CD4-positive, alpha-beta T cell treated with Interleukin-17A for 1 hour (primary cell): ENCODE results near the gene SLC24A3.

Experiments used
- DNase-seq: peaks from one replicate; pipeline ENCODE4 v3.0.0-alpha.2; 2020

The SLC24A3 gene

GRCh38 chr20:19274001-19274400 is 61.6 kb downstream of the SLC24A3 start:
- DNase-seq: no peak

DNA sequence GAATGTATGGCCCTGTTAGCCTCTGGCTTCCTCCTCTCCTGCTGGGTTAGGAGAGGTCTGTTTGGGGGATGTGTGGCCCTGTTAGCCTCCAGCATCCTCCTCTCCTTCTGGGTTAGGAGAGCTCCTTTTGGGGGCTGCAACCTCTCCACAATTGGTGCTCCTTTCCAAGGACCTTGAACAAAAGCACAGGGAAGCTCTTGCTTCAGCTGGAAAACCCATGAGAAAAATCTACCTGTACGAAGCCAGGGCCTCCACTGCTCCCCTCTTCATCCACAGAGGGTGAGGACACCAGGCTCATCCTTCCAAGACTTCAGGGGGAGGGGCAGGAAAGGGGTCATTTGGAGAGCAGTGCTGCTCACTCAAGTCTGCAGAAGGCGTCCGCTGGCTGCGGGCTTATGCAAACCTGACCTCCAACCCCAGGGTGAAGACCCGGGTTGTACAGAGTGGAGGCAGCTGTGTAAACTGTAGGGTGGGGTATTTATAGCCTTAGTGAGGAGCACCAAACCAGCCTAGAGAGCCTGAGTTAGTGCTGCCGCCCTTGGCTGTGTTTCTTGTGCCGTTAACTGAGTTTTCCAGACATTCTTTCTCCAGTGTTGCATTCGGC is 62.1 kb downstream of the SLC24A3 start:
- DNase-seq: no peak

GRCh38 chr20:19275038-19275629 is 62.7 kb downstream of the SLC24A3 start:
- no peak for DNase-seq

DNA sequence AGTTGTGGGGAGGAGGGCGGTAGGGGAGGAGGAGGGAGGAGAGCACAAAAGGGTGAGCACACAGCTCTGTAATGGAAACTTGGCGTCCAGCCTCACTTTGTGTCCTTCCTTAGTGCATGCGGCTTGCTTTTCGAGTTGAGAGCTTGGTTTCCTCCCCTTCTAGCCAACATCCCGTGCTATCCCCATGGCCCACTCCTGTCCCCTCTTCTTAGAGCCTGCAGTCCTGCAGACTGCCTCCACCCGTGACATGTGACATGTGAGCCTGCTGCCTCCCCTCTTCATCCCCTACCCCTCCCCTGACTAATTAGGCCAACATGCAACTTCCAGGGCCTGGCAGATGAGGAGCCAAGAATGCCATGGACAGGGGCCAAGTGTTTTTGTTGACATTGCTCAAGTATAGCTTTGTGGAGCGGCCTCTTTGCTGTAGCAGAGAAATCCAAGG is 63.2 kb downstream of the SLC24A3 start:
- no peak for DNase-seq

- DNase-seq: no peak
These were observed 64.9 kb downstream of the SLC24A3 start for GRCh38 chr20:19277381-19277780.

DNA sequence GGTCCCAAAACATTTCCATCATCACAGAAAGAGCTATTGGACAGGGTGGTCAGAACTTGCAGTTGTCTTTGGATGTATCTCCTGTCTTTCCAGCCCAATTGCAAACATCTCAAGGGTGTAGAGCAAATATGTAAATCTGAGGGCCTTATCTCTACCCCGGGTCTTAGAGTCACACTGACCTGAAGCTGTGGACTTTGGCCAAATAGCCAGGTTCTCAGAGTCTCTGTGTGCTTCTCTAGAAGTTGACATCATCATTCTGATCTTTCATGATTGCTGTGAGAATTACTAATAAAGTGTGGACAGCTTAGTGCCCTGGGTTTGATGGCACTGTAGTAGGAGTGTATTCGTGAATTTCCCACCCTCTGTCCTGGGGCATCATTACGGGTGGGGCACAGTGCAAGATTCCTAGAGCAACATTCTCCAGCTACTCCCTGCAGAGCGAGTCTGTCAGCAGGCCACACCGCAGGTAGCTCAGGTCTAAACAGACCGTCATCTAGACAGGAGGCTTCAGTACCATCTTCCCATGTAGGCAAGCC is 71.1 kb downstream of the SLC24A3 start:
- no peak for DNase-seq

DNA sequence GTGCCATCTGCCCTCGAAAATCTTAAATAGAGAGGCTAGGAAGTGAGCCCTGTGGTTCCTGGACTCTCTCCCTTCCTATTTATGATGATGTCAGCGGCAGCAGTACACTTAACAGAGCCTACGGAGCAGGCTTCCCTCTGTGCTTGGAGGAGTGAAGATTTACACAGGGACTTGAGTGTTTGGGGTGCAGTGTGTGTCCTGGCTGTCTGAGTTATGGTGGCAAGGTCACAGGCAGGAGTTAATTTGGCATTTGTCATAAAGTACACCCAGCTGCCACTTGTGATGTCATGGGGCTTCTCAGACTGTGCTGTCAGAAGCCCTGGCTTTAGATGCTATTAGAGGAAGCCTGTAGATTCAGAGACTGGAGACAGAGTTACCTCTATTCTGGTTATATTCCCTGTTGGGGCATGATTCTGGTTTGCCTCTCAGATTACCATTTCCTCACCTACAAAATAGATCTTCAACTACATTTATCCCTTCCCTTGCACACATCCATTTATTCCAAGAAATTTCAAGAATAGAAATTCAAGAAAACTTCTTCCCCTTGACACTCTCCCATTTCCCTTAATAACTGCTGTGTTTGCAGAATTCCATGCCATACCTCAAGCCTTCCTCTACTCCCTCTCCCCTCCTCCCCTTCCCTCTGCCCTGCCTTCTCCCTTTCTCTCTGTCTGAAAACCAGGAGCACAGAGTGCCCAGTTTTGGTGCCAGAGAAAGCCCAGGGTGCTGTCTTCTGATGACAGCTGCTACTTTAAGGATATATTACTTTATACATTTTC is 72.1 kb downstream of the SLC24A3 start:
- no peak for DNase-seq

GRCh38 chr20:19285436-19285835 is 73.0 kb downstream of the SLC24A3 start:
- DNase-seq: no peak

GRCh38 chr20:19288061-19288460 is 75.6 kb downstream of the SLC24A3 start:
- no peak for DNase-seq

DNA sequence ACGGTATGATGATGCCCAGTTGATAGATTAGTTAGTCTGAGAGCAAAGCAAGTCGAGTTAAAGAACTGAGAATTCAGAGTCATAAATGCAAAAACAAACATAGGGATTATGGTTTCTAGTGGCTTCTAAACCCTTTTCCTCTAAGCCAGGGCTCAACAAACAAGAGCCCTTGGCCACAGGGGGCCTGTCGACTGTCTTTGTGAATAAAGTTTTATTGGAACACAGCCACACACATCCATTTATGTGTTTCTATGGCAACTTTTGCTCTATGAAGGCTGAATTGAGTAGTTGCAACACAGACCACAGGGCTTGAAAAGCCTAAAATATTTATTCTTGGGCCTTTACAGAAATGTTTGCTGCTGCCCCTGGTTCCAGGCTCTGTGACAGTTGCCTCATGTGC is 76.2 kb downstream of the SLC24A3 start:
- DNase-seq: no peak

DNA sequence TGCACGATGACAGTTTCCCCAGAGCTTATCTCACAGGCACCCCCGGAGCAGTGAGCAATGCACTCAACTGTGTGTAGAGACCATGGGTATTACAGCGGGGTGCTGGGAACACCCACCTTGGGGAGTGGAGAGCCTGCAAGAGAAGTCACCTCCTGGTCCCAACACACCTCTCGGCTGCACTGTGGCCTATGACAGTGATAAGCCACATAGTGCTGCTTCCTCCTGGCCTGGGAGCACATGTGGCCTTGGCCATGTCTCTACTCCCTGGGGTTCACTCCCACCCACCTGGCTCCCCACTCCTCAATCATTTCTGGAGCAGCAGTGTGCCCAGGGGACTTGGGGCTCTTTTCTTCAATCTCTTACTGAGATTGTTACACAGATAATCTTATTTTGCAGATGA is 77.0 kb downstream of the SLC24A3 start:
- DNase-seq: no peak

DNA sequence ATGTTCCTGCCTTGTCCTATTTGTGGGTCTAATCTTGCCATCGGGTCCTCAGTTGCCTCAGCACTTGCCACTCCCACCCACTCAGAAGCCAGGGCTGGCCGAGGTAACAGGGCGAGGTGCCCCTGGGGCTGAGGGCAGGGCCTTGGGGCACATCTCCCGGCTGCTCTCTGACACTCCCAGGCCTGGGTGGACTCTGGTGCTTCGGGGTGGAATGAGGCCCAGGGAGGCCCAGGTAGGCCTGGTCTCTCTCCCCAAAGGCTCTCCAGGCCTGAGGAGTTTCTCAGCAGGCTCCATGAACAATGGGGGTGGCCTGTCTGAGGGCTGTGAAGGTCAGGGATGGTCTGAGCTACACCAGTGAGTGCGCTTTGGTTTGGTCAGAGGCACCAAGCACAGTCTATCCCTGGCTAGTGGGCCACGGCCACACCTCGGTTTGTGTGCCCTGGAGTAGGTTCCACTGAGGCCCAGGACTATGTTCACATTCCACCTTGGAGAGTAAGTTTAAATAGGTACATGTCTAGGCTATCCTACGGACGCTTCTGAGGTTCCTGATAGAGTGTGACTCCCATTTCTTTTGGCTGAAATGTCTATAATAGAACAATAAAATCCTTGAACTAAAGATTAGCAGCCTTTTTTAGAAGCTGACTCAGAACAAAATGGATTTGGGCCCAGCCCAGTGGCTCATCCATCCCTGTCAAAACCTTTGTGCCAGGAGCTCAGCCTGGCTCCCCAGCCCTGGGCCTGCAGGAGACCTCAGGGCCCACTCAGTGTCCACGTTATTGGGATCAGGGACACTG is 78.8 kb downstream of the SLC24A3 start:
- no peak for DNase-seq

DNA sequence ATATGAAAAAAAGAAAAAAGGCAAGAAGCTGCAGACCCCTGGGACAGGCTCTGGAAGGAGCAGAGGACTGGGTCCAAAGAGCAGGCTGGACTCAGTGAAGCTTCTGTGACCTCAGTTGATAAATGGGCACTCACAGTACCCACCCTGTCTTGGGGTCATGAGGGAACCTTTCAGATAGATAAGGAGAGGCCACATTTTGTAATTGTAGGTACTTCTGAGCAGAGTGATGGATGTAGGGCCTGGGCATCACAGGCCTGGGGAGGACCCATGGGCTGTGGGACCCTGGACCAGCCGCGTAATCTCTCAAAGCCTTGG is 79.3 kb downstream of the SLC24A3 start:
- no peak for DNase-seq

- no peak for DNase-seq
These were observed 79.8 kb downstream of the SLC24A3 start for GRCh38 chr20:19292254-19292653.

- DNase-seq: no peak
These were observed 82.6 kb downstream of the SLC24A3 start for GRCh38 chr20:19295076-19295475.

DNA sequence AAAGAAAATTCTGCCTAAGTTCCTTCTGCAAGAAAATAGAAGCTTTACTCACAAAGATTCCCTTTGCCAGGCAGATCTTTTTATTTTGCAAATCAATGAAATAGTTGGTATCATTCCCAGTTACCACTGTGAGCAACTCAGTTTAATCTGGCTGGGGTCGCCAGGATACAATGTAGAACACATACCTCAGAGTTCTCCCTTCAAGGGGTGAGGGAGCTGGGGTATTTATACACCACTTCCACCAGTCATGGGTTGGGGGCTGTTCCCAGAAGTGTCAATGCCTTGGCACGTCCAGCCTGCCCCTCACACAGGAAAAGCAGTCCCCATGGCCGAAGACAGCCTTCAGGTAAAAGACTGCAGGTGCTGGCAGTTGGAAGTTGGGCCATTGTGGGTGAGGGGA is 86.2 kb downstream of the SLC24A3 start:
- no peak for DNase-seq

DNA sequence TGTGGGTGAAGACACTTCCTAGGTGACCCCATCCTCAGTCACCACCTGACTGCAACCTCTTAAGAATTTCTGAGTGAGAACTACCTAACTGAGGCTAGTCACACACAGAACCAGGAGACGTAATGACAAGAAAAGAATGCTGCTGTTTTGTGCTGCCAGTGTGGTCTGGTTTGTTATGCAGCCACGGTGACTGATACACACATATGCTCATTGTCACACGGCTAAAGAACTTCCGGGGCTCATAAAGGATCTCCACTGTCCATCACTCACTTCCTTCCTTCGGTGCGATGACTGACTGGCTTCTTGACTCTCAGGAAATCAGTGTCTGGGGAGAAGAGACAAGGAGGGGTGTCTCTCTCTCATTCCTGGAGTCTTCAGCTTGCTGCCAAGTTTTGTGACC is 88.0 kb downstream of the SLC24A3 start:
- DNase-seq: no peak

GRCh38 chr20:19301142-19301541 is 88.7 kb downstream of the SLC24A3 start:
- no peak for DNase-seq

DNA sequence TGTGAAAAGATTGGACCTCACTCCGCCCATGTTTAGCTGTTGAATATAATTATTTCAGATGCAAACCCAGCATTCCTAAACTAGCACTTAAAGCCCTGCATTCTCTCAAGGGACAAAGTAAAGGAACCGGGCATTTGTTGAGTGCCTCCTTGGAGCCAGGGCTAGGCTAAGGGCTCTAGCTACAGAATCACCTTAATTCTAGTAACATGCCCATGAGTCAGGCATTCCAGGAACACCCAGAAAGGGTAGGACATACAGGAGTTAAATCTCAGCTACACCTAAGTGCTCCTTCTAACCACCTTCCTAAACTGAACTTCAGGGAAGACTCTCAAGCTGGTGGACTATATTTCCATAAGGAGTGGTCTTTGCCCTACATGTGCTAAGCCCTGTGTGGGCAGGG is 89.4 kb downstream of the SLC24A3 start:
- no peak for DNase-seq

- DNase-seq: no peak
These were observed 90.3 kb downstream of the SLC24A3 start for GRCh38 chr20:19302714-19303113.

- no peak for DNase-seq
These were observed 91.9 kb downstream of the SLC24A3 start for GRCh38 chr20:19304389-19304788.

GRCh38 chr20:19304886-19305415 is 92.5 kb downstream of the SLC24A3 start:
- no peak for DNase-seq

DNA sequence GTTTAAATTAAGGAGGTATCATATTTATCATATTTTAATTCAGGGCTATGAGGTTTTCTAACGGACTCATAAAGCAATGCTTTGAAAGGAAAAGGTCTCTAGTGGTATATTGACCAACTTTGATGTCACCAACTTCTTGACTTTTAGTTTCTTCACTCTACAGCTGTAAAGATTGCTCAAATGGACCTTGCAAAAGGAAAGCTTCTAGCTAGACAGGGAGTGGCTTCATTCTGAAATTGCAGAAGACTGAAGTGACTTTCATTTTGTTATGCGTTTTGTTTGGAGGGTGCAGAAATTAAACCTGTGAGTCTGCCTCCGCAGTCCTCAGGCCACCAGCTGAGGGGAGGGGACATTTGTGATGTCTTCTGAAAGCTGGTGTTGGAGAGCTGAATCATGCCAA is 95.7 kb downstream of the SLC24A3 start:
- DNase-seq: no peak
